ENCODE data around the gene SLC25A41.
"Not testable (repeated sequence)": the region's sequence is repeated elsewhere in the genome, so short reads cannot be mapped to it uniquely, and the experiment has no call there.

The SLC25A41 gene

GRCh38 chr19:6459262-6460098 lies 25.9 kb upstream of the SLC25A41 start, which contains the start of gene SLC25A23:
SLC25A23 (minus strand) TSS chr19:6459792; CDS start chr19:6459628, 164 bp downstream.
- peak; percentile 30 for DNase-seq

GRCh38 chr19:6458695-6459261 lies 25.2 kb upstream of the SLC25A41 start:
- DNase-seq: no peak

- no peak for DNase-seq
Measured at GRCh38 chr19:6457958-6458694, 24.6 kb upstream of the SLC25A41 start.

- no peak for DNase-seq
Measured at GRCh38 chr19:6455924-6456323, 22.4 kb upstream of the SLC25A41 start.

GRCh38 chr19:6453951-6454565 lies 20.5 kb upstream of the SLC25A41 start:
- DNase-seq: no peak

- DNase-seq: no peak
Measured at GRCh38 chr19:6452899-6453298, 19.3 kb upstream of the SLC25A41 start.

- no peak for DNase-seq
Measured at GRCh38 chr19:6452223-6452614, 18.7 kb upstream of the SLC25A41 start.

- no peak for DNase-seq
Measured at GRCh38 chr19:6451583-6452222, 18.1 kb upstream of the SLC25A41 start.

GRCh38 chr19:6450166-6450565 lies 16.6 kb upstream of the SLC25A41 start:
- no peak for DNase-seq

GRCh38 chr19:6448045-6448444 lies 14.5 kb upstream of the SLC25A41 start:
- DNase-seq: no peak

- no peak for DNase-seq
Measured at GRCh38 chr19:6446452-6446851, 12.9 kb upstream of the SLC25A41 start.

- no peak for DNase-seq
Measured at GRCh38 chr19:6443986-6444385, 10.4 kb upstream of the SLC25A41 start.

- no peak for DNase-seq
Measured at GRCh38 chr19:6442087-6442688, 8.6 kb upstream of the SLC25A41 start.

- DNase-seq: no peak
Measured at GRCh38 chr19:6440905-6441304, 7.3 kb upstream of the SLC25A41 start.

GRCh38 chr19:6439743-6440142 lies 6.2 kb upstream of the SLC25A41 start:
- DNase-seq: no peak

- DNase-seq: no peak
Measured at GRCh38 chr19:6433165-6433564, 398 bp downstream of the SLC25A41 start.

GRCh38 chr19:6431891-6432290 lies 1.7 kb downstream of the SLC25A41 start:
- DNase-seq: no peak

GRCh38 chr19:6429419-6430221 lies 3.9 kb downstream of the SLC25A41 start:
- no peak for DNase-seq

GRCh38 chr19:6428692-6429418 lies 4.7 kb downstream of the SLC25A41 start:
- DNase-seq: not testable (repeated sequence)

- DNase-seq: no peak
Measured at GRCh38 chr19:6427131-6427530, 6.4 kb downstream of the SLC25A41 start.
